Measurements from ENCODE around the gene ST6GALNAC3.
"Not testable (repeated sequence)": the region's sequence is repeated elsewhere in the genome, so short reads cannot be mapped to it uniquely, and the experiment has no call there.

ST6GALNAC3 gene

GRCh38 chr1:76049498-76049897 is 25.0 kb upstream of the ST6GALNAC3 start:
- no peak overlapping the region for H3K9ac ChIP-seq (ENCODE audit: low read depth, low read length)
- H3K36me3 ChIP-seq (ENCODE audit: insufficient read depth, low read depth, low read length), result no peaks in the 10 kb centered on the region
- peaks cover 31% of the 10 kb centered on the region for H3K4me1 ChIP-seq (ENCODE audit: insufficient read depth, low read length)
- H3K27ac ChIP-seq (ENCODE audit: low read length), result no peak overlapping the region
- no peaks in the 10 kb centered on the region for H3K27me3 ChIP-seq (ENCODE audit: insufficient read depth, low read length)
- no peaks in the 10 kb centered on the region for H3K9me3 ChIP-seq (ENCODE audit: insufficient read depth, low read depth, low read length)
- no peak overlapping the region for H3K4me3 ChIP-seq (ENCODE audit: low read length)

GRCh38 chr1:76050073-76050472 is 24.5 kb upstream of the ST6GALNAC3 start:
- H3K4me1 ChIP-seq (ENCODE audit: insufficient read depth, low read length), result peaks cover 31% of the 10 kb centered on the region
- H3K4me3 ChIP-seq (ENCODE audit: low read length); H3K27ac ChIP-seq (ENCODE audit: low read length); H3K36me3 ChIP-seq (ENCODE audit: insufficient read depth, low read depth, low read length); H3K27me3 ChIP-seq (ENCODE audit: insufficient read depth, low read length); H3K9me3 ChIP-seq (ENCODE audit: insufficient read depth, low read depth, low read length); H3K9ac ChIP-seq (ENCODE audit: low read depth, low read length): not testable (repeated sequence)

- Histone ChIP-seq H3K27ac (ENCODE audit: low read length) (peak overlapping the region; percentile 61), H3K4me3 (ENCODE audit: low read length) (peak overlapping the region; percentile 44; the same call in 1 of the 2 replicates), H3K9ac (ENCODE audit: low read depth, low read length) (peak overlapping the region; percentile 8; the same call in 1 of the 2 replicates)
Observed at GRCh38 chr1:76053021-76053420, 21.5 kb upstream of the ST6GALNAC3 start.

GRCh38 chr1:76054359-76054758 is 20.2 kb upstream of the ST6GALNAC3 start:
- Histone ChIP-seq H3K27me3 (ENCODE audit: insufficient read depth, low read length) (no peaks in the 10 kb centered on the region), H3K36me3 (ENCODE audit: insufficient read depth, low read depth, low read length) (no peaks in the 10 kb centered on the region), H3K9me3 (ENCODE audit: insufficient read depth, low read depth, low read length) (no peaks in the 10 kb centered on the region), H3K9ac (ENCODE audit: low read depth, low read length) (no peak overlapping the region), H3K27ac (ENCODE audit: low read length) (no peak overlapping the region), H3K4me3 (ENCODE audit: low read length) (no peak overlapping the region), H3K4me1 (ENCODE audit: insufficient read depth, low read length) (peaks cover 18% of the 10 kb centered on the region)

More at GRCh38 chr1:76053021-76053420, 21.5 kb upstream of the ST6GALNAC3 start:
- H3K36me3 ChIP-seq (ENCODE audit: insufficient read depth, low read depth, low read length), result no peaks in the 10 kb centered on the region
- H3K4me1 ChIP-seq (ENCODE audit: insufficient read depth, low read length), result peaks cover 30% of the 10 kb centered on the region
- no peaks in the 10 kb centered on the region for H3K9me3 ChIP-seq (ENCODE audit: insufficient read depth, low read depth, low read length)
- no peaks in the 10 kb centered on the region for H3K27me3 ChIP-seq (ENCODE audit: insufficient read depth, low read length)

- Histone ChIP-seq H3K27me3 (ENCODE audit: insufficient read depth, low read length) (no peaks in the 10 kb centered on the region), H3K4me3 (ENCODE audit: low read length) (no peak overlapping the region), H3K9ac (ENCODE audit: low read depth, low read length) (no peak overlapping the region), H3K27ac (ENCODE audit: low read length) (no peak overlapping the region), H3K36me3 (ENCODE audit: insufficient read depth, low read depth, low read length) (no peaks in the 10 kb centered on the region), H3K4me1 (ENCODE audit: insufficient read depth, low read length) (peaks cover 15% of the 10 kb centered on the region), H3K9me3 (ENCODE audit: insufficient read depth, low read depth, low read length) (no peaks in the 10 kb centered on the region)
Observed at GRCh38 chr1:76055987-76056386, 18.6 kb upstream of the ST6GALNAC3 start.

- no peaks in the 10 kb centered on the region; the same call in 1 of the 2 replicates for H3K4me1 ChIP-seq (ENCODE audit: insufficient read depth, low read length)
- H3K9ac ChIP-seq (ENCODE audit: low read depth, low read length), result no peak overlapping the region
- H3K27me3 ChIP-seq (ENCODE audit: insufficient read depth, low read length), result no peaks in the 10 kb centered on the region
- H3K36me3 ChIP-seq (ENCODE audit: insufficient read depth, low read depth, low read length), result no peaks in the 10 kb centered on the region
- H3K27ac ChIP-seq (ENCODE audit: low read length), result no peak overlapping the region
- no peaks in the 10 kb centered on the region for H3K9me3 ChIP-seq (ENCODE audit: insufficient read depth, low read depth, low read length)
- no peak overlapping the region for H3K4me3 ChIP-seq (ENCODE audit: low read length)
Observed at GRCh38 chr1:76059451-76059850, 15.1 kb upstream of the ST6GALNAC3 start.

GRCh38 chr1:76065270-76065669 is 9.3 kb upstream of the ST6GALNAC3 start:
- Histone ChIP-seq H3K9ac (ENCODE audit: low read depth, low read length) (no peak overlapping the region), H3K4me3 (ENCODE audit: low read length) (no peak overlapping the region), H3K9me3 (ENCODE audit: insufficient read depth, low read depth, low read length) (no peaks in the 10 kb centered on the region), H3K27ac (ENCODE audit: low read length) (no peak overlapping the region), H3K27me3 (ENCODE audit: insufficient read depth, low read length) (no peaks in the 10 kb centered on the region), H3K4me1 (ENCODE audit: insufficient read depth, low read length) (no peaks in the 10 kb centered on the region), H3K36me3 (ENCODE audit: insufficient read depth, low read depth, low read length) (no peaks in the 10 kb centered on the region)

- no peaks in the 10 kb centered on the region for H3K27me3 ChIP-seq (ENCODE audit: insufficient read depth, low read length)
- no peak overlapping the region for H3K27ac ChIP-seq (ENCODE audit: low read length)
- no peaks in the 10 kb centered on the region for H3K36me3 ChIP-seq (ENCODE audit: insufficient read depth, low read depth, low read length)
- no peak overlapping the region for H3K4me3 ChIP-seq (ENCODE audit: low read length)
- H3K9me3 ChIP-seq (ENCODE audit: insufficient read depth, low read depth, low read length), result no peaks in the 10 kb centered on the region
- H3K9ac ChIP-seq (ENCODE audit: low read depth, low read length), result no peak overlapping the region
- no peaks in the 10 kb centered on the region for H3K4me1 ChIP-seq (ENCODE audit: insufficient read depth, low read length)
Observed at GRCh38 chr1:76066394-76066793, 8.2 kb upstream of the ST6GALNAC3 start.

GRCh38 chr1:76068542-76068941 is 6.0 kb upstream of the ST6GALNAC3 start:
- H3K27me3 ChIP-seq (ENCODE audit: insufficient read depth, low read length), result peaks cover 3% of the 10 kb centered on the region; the same call in 1 of the 2 replicates
- no peak overlapping the region for H3K27ac ChIP-seq (ENCODE audit: low read length)
- H3K4me3 ChIP-seq (ENCODE audit: low read length), result no peak overlapping the region
- H3K9ac ChIP-seq (ENCODE audit: low read depth, low read length), result no peak overlapping the region
- no peaks in the 10 kb centered on the region for H3K36me3 ChIP-seq (ENCODE audit: insufficient read depth, low read depth, low read length)
- no peaks in the 10 kb centered on the region for H3K9me3 ChIP-seq (ENCODE audit: insufficient read depth, low read depth, low read length)
- H3K4me1 ChIP-seq (ENCODE audit: insufficient read depth, low read length), result peaks cover under 1% of the 10 kb centered on the region; the same call in 1 of the 2 replicates

GRCh38 chr1:76068953-76069561 is 5.5 kb upstream of the ST6GALNAC3 start:
- H3K27ac ChIP-seq (ENCODE audit: low read length), result no peak overlapping the region
- no peaks in the 10 kb centered on the region for H3K9me3 ChIP-seq (ENCODE audit: insufficient read depth, low read depth, low read length)
- peaks cover 8% of the 10 kb centered on the region; the same call in 1 of the 2 replicates for H3K27me3 ChIP-seq (ENCODE audit: insufficient read depth, low read length)
- no peak overlapping the region for H3K4me3 ChIP-seq (ENCODE audit: low read length)
- no peaks in the 10 kb centered on the region for H3K36me3 ChIP-seq (ENCODE audit: insufficient read depth, low read depth, low read length)
- no peak overlapping the region for H3K9ac ChIP-seq (ENCODE audit: low read depth, low read length)
- H3K4me1 ChIP-seq (ENCODE audit: insufficient read depth, low read length), result peaks cover 6% of the 10 kb centered on the region; the same call in 1 of the 2 replicates

GRCh38 chr1:76070538-76070937 is 4.0 kb upstream of the ST6GALNAC3 start:
- no peak overlapping the region for H3K4me3 ChIP-seq (ENCODE audit: low read length)
- H3K27me3 ChIP-seq (ENCODE audit: insufficient read depth, low read length), result peaks cover 8% of the 10 kb centered on the region; the same call in 1 of the 2 replicates
- H3K9me3 ChIP-seq (ENCODE audit: insufficient read depth, low read depth, low read length), result no peaks in the 10 kb centered on the region
- no peaks in the 10 kb centered on the region for H3K36me3 ChIP-seq (ENCODE audit: insufficient read depth, low read depth, low read length)
- peaks cover 12% of the 10 kb centered on the region; the same call in 1 of the 2 replicates for H3K4me1 ChIP-seq (ENCODE audit: insufficient read depth, low read length)
- H3K9ac ChIP-seq (ENCODE audit: low read depth, low read length), result no peak overlapping the region
- no peak overlapping the region for H3K27ac ChIP-seq (ENCODE audit: low read length)

GRCh38 chr1:76073481-76073880 is 1.1 kb upstream of the ST6GALNAC3 start:
- Histone ChIP-seq H3K27me3 (ENCODE audit: insufficient read depth, low read length) (peaks cover 8% of the 10 kb centered on the region; the same call in 1 of the 2 replicates), H3K4me1 (ENCODE audit: insufficient read depth, low read length) (peaks cover 17% of the 10 kb centered on the region; the same call in 1 of the 2 replicates), H3K4me3 (ENCODE audit: low read length) (no peak overlapping the region), H3K36me3 (ENCODE audit: insufficient read depth, low read depth, low read length) (no peaks in the 10 kb centered on the region), H3K9ac (ENCODE audit: low read depth, low read length) (no peak overlapping the region), H3K27ac (ENCODE audit: low read length) (no peak overlapping the region), H3K9me3 (ENCODE audit: insufficient read depth, low read depth, low read length) (no peaks in the 10 kb centered on the region)
